ENCODE data around the gene TBC1D2. TPM values are rescaled to one million over a fixed set of nuclear protein-coding genes. Genes with fewer than 3 reads are reported as not detected.

Gene TBC1D2
- total RNA-seq, 4 donors from 2014 or later, result 4.9 to 9.8 (median 7.8) TPM

- WGBS, 2 donors (ENCODE audit: low coverage in 1 of 2), result 80% methylated on average over 2 of the region's 18 CpGs; no CpG with 5 or more reads in 1 of the 2 donors
- H3K9me3 ChIP-seq, result no peaks in the 10 kb centered on the region
- ATAC-seq, result no peak
- H3K36me3 ChIP-seq, result no peaks in the 10 kb centered on the region
- no peaks in the 10 kb centered on the region for H3K4me1 ChIP-seq
- H3K4me3 ChIP-seq, result no peak overlapping the region
- H3K27ac ChIP-seq, result no peak overlapping the region
- no peak for TF ChIP-seq POLR2AphosphoS5 (IDR thresholded peaks at IDR 0.05)
- peaks cover 8% of the 10 kb centered on the region for H3K27me3 ChIP-seq
These were observed 35.0 kb upstream of the TBC1D2 start for GRCh38 chr9:98290411-98290810.

- peaks cover 11% of the 10 kb centered on the region for H3K27me3 ChIP-seq
- WGBS, 2 donors (ENCODE audit: low coverage in 1 of 2), result 69 to 81% methylated on average over 5 to 8 of the region's 12 CpGs
- ATAC-seq, result no peak
- no peaks in the 10 kb centered on the region for H3K9me3 ChIP-seq
- no peak overlapping the region for H3K27ac ChIP-seq
- H3K4me1 ChIP-seq, result no peaks in the 10 kb centered on the region
- TF ChIP-seq POLR2AphosphoS5 (IDR thresholded peaks at IDR 0.05) (no peak), POLR2A (IDR thresholded peaks at IDR 0.05) (no peak), CTCF (IDR thresholded peaks at IDR 0.05) (no peak), EP300 (IDR thresholded peaks at IDR 0.05) (no peak)
- no peak overlapping the region for H3K4me3 ChIP-seq
- H3K36me3 ChIP-seq, result no peaks in the 10 kb centered on the region
These were observed 34.3 kb upstream of the TBC1D2 start for GRCh38 chr9:98289614-98290201.

DNA sequence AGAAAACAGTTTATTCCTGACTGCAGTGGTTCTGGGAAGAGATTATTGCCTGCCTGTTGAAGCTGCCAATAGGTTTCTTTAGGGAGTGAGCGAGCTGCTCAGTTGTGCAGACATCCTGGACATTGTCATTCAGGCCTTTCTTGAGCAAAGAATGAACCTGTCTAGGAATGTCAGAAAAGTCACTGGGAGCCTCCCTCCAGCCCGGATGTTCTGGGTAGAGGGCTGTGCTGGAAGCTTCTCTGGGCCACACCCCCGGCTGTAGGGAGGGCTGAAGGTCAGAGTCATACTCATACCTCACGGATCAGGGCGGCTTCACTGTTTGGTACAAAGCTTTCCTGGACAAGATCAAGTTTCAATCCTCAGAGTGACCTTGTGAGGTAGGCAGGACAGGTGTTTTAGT is 33.4 kb upstream of the TBC1D2 start:
- no peak for TF ChIP-seq EP300 (IDR thresholded peaks at IDR 0.05)
- no peak for TF ChIP-seq POLR2AphosphoS5 (IDR thresholded peaks at IDR 0.05)
- no peak for TF ChIP-seq CTCF (IDR thresholded peaks at IDR 0.05)
- no peak for TF ChIP-seq POLR2A (IDR thresholded peaks at IDR 0.05)
- H3K36me3 ChIP-seq, result no peaks in the 10 kb centered on the region
- ATAC-seq, result no peak
- no peaks in the 10 kb centered on the region for H3K4me1 ChIP-seq
- H3K27ac ChIP-seq, result no peak overlapping the region
- WGBS, 2 donors (ENCODE audit: low coverage in 1 of 2), result 80% methylated on average over 2 of the region's 5 CpGs; no CpG with 5 or more reads in 1 of the 2 donors
- H3K4me3 ChIP-seq, result no peak overlapping the region
- no peaks in the 10 kb centered on the region for H3K9me3 ChIP-seq
- H3K27me3 ChIP-seq, result peaks cover 18% of the 10 kb centered on the region

- Histone ChIP-seq H3K27ac (no peak overlapping the region), H3K9me3 (no peaks in the 10 kb centered on the region), H3K36me3 (no peaks in the 10 kb centered on the region), H3K4me3 (no peak overlapping the region), H3K4me1 (no peaks in the 10 kb centered on the region), H3K27me3 (peaks cover 26% of the 10 kb centered on the region)
- no peak for ATAC-seq
- 97 to 100% methylated on average over 3 to 4 of the region's 4 CpGs for WGBS, 2 donors (ENCODE audit: low coverage in 1 of 2)
- no peak for TF ChIP-seq POLR2A (IDR thresholded peaks at IDR 0.05)
- TF ChIP-seq EP300 (IDR thresholded peaks at IDR 0.05), result no peak
- no peak for TF ChIP-seq CTCF (IDR thresholded peaks at IDR 0.05)
- TF ChIP-seq POLR2AphosphoS5 (IDR thresholded peaks at IDR 0.05), result no peak
These were observed 31.9 kb upstream of the TBC1D2 start for GRCh38 chr9:98287384-98287783.

DNA sequence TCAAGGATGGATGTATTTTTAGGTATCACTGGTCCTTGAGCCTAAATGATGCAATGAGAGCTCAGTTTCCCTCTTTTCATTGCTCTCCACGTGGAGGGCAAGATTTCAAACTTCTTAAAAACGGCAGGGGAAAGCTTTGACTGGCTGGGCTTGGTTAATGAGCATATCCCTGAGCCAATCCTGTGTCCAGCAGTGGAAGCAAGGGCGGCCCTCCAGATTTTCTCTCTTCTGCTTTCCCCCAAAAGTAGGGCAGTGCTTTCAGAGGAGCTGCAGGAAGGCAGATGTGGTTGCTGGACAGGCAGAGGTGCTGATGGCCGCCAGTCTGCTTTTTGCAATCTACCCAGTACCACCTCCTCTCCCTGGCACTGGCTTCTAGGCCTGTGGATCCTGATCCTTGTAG is 30.0 kb upstream of the TBC1D2 start:
- Histone ChIP-seq H3K36me3 (no peaks in the 10 kb centered on the region), H3K9me3 (no peaks in the 10 kb centered on the region), H3K27ac (no peak overlapping the region), H3K4me3 (no peak overlapping the region), H3K4me1 (no peaks in the 10 kb centered on the region), H3K27me3 (peaks cover 31% of the 10 kb centered on the region)
- ATAC-seq, result no peak
- TF ChIP-seq EP300 (IDR thresholded peaks at IDR 0.05) (no peak), POLR2A (IDR thresholded peaks at IDR 0.05) (no peak), CTCF (IDR thresholded peaks at IDR 0.05) (no peak), POLR2AphosphoS5 (IDR thresholded peaks at IDR 0.05) (no peak)
- 43 to 61% methylated on average over 2 to 3 of the region's 4 CpGs for WGBS, 2 donors (ENCODE audit: low coverage in 1 of 2)

Data from gastroesophageal sphincter (tissue), 4 donors.